ENCODE measurements around the gene SERPINE3.

The SERPINE3 gene

GRCh38 chr13:51333826-51334225, 5.7 kb upstream of the SERPINE3 start:
- Histone ChIP-seq H3K27ac (ENCODE audit: low read length) (no peak overlapping the region), H2AFZ (ENCODE audit: low read length) (no peak overlapping the region), H3K9me2 (replicated peaks; ENCODE audit: insufficient read depth, low read length) (no peaks in the 10 kb centered on the region), H3K9me3 (replicated peaks; ENCODE audit: insufficient read depth, low read length) (no peaks in the 10 kb centered on the region), H3K79me2 (ENCODE audit: low read length) (no peaks in the 10 kb centered on the region), H3K36me3 (replicated peaks; ENCODE audit: insufficient read depth, low read length) (no peaks in the 10 kb centered on the region), H3K4me2 (ENCODE audit: low read depth, low read length) (no peak overlapping the region), H3K4me3 (ENCODE audit: low read length) (no peak overlapping the region), H3K9ac (ENCODE audit: low read length) (no peak overlapping the region), H4K20me1 (ENCODE audit: insufficient read depth, low read length) (no peaks in the 10 kb centered on the region), H3F3A (ENCODE audit: insufficient read depth, low read length) (no peaks in the 10 kb centered on the region), H3K4me1 (ENCODE audit: low read length) (peaks cover 9% of the 10 kb centered on the region), H3K27me3 (replicated peaks; ENCODE audit: insufficient read depth, low read length) (no peaks in the 10 kb centered on the region)
- DNase-seq: no peak
- TF ChIP-seq EZH2 (optimal IDR thresholded peaks at IDR 0.05; ENCODE audit: low read depth, low read length) (no peak), EZH2phosphoT487 (IDR thresholded peaks at IDR 0.05; ENCODE audit: low read length) (no peak), CTCF (IDR thresholded peaks at IDR 0.05; ENCODE audit: low read length) (no peak)

DNA sequence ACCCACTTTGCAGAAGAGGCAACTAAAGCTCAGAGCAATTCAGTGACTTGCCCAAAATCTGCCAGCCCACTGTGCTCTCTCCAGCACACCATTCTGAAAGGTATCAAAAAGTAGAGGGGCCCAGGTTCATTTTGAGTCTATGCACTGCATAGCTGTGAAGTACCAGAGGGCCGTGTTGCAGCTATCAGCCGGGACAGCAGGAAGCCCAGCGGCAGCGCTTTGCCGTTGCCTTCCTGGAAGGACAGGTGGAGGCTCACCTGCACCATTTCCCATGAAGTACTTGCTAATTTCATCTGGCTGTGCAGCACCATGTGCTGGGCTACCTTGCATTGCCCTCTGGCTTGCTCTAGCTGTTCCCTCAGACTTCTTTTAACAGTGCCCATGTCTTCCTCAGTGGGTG, 2.7 kb upstream of the SERPINE3 start:
- Histone ChIP-seq H3F3A (ENCODE audit: insufficient read depth, low read length) (no peaks in the 10 kb centered on the region), H3K79me2 (ENCODE audit: low read length) (no peaks in the 10 kb centered on the region), H3K36me3 (replicated peaks; ENCODE audit: insufficient read depth, low read length) (no peaks in the 10 kb centered on the region), H3K4me3 (ENCODE audit: low read length) (no peak overlapping the region), H3K9me3 (replicated peaks; ENCODE audit: insufficient read depth, low read length) (no peaks in the 10 kb centered on the region), H4K20me1 (ENCODE audit: insufficient read depth, low read length) (no peaks in the 10 kb centered on the region), H3K27ac (ENCODE audit: low read length) (no peak overlapping the region), H2AFZ (ENCODE audit: low read length) (no peak overlapping the region), H3K4me1 (ENCODE audit: low read length) (peaks cover under 1% of the 10 kb centered on the region), H3K4me2 (ENCODE audit: low read depth, low read length) (no peak overlapping the region), H3K9me2 (replicated peaks; ENCODE audit: insufficient read depth, low read length) (no peaks in the 10 kb centered on the region), H3K9ac (ENCODE audit: low read length) (no peak overlapping the region), H3K27me3 (replicated peaks; ENCODE audit: insufficient read depth, low read length) (no peaks in the 10 kb centered on the region)
- DNase-seq: no peak
- no peak for TF ChIP-seq EZH2phosphoT487 (IDR thresholded peaks at IDR 0.05; ENCODE audit: low read length)

DNA sequence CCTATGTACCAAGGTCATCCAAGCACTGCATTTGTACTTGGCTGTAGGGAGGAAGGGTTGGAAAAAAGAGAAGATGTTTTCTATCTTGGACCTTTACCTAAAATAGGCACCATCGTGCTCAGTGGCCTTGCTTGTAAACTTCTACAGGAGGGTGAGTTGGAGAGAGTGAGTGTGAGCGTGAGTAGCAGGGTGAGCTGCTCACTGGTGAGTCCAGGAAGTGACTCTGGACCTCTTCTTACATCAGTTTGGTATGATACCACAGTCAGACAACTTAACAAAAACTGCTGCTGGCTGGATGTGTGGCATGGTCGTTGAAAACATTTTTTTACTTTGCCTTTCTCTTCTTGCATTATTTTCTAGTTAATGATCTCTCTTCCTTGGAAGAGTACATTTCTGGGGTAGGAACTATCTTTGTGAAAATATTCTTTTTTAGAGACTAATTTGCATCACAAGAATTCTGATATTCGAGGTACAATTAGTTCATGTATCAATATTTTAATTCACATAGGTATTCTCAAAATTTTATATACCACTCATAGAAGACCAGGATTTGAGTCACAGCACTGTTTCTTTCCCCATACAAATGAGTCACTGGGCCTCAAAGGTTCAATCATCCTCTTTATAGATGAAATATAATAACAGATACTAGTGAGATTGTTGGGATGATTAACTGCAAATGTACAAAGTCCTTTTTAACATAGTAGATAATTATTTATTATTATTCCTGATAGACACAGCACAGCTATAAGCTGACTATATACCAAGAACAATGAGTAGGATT, 651 bp downstream of the SERPINE3 start:
- H3K36me3 ChIP-seq (replicated peaks; ENCODE audit: insufficient read depth, low read length): no peaks in the 10 kb centered on the region
- no peaks in the 10 kb centered on the region for H3K9me2 ChIP-seq (replicated peaks; ENCODE audit: insufficient read depth, low read length)
- H3K27me3 ChIP-seq (replicated peaks; ENCODE audit: insufficient read depth, low read length): no peaks in the 10 kb centered on the region
- no peaks in the 10 kb centered on the region for H3F3A ChIP-seq (ENCODE audit: insufficient read depth, low read length)
- H3K79me2 ChIP-seq (ENCODE audit: low read length): no peaks in the 10 kb centered on the region
- no peak overlapping the region for H3K4me3 ChIP-seq (ENCODE audit: low read length)
- H4K20me1 ChIP-seq (ENCODE audit: insufficient read depth, low read length): no peaks in the 10 kb centered on the region
- TF ChIP-seq EZH2 (optimal IDR thresholded peaks at IDR 0.05; ENCODE audit: low read depth, low read length): no peak
- TF ChIP-seq CTCF (IDR thresholded peaks at IDR 0.05; ENCODE audit: low read length): no peak
- no peak for TF ChIP-seq EZH2phosphoT487 (IDR thresholded peaks at IDR 0.05; ENCODE audit: low read length)
- no peak overlapping the region for H3K4me2 ChIP-seq (ENCODE audit: low read depth, low read length)
- no peak for DNase-seq
- no peaks in the 10 kb centered on the region for H3K9me3 ChIP-seq (replicated peaks; ENCODE audit: insufficient read depth, low read length)
- H3K27ac ChIP-seq (ENCODE audit: low read length): no peak overlapping the region
- H2AFZ ChIP-seq (ENCODE audit: low read length): no peak overlapping the region
- no peak overlapping the region for H3K9ac ChIP-seq (ENCODE audit: low read length)
- H3K4me1 ChIP-seq (ENCODE audit: low read length): no peaks in the 10 kb centered on the region

DNA sequence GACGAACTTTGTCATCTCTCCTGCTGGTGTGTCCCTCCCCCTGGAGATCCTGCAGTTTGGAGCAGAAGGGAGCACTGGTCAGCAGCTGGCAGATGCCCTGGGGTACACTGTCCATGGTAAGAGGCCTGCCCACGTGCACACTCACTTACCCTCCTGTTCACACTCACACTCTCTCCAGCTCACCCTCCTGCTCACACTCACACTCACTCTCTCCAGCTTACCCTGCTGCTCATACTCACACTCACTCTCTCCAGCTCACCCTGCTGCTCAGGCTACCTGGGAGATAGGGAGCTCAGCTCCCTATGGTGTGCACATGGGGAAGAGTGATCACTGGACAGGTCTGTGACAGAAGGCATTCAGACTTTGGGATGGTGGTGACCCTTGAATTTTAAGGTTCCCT, 1.7 kb downstream of the SERPINE3 start:
- Histone ChIP-seq H3K27ac (ENCODE audit: low read length) (no peak overlapping the region), H3K4me2 (ENCODE audit: low read depth, low read length) (no peak overlapping the region), H3K4me3 (ENCODE audit: low read length) (no peak overlapping the region), H3K79me2 (ENCODE audit: low read length) (no peaks in the 10 kb centered on the region), H3K27me3 (replicated peaks; ENCODE audit: insufficient read depth, low read length) (no peaks in the 10 kb centered on the region), H4K20me1 (ENCODE audit: insufficient read depth, low read length) (no peaks in the 10 kb centered on the region), H3K9ac (ENCODE audit: low read length) (no peak overlapping the region), H3K9me3 (replicated peaks; ENCODE audit: insufficient read depth, low read length) (no peaks in the 10 kb centered on the region), H3K36me3 (replicated peaks; ENCODE audit: insufficient read depth, low read length) (no peaks in the 10 kb centered on the region), H3K9me2 (replicated peaks; ENCODE audit: insufficient read depth, low read length) (no peaks in the 10 kb centered on the region), H2AFZ (ENCODE audit: low read length) (no peak overlapping the region), H3F3A (ENCODE audit: insufficient read depth, low read length) (no peaks in the 10 kb centered on the region), H3K4me1 (ENCODE audit: low read length) (no peaks in the 10 kb centered on the region)
- TF ChIP-seq EZH2 (optimal IDR thresholded peaks at IDR 0.05; ENCODE audit: low read depth, low read length) (no peak), CTCF (IDR thresholded peaks at IDR 0.05; ENCODE audit: low read length) (no peak), EZH2phosphoT487 (IDR thresholded peaks at IDR 0.05; ENCODE audit: low read length) (no peak)
- no peak for DNase-seq

Measured in MM.1S (cell line).